GM10847 (cell line): ENCODE results near the gene FKBP5.

ENCODE experiments used
- POLR2A ChIP-seq: IDR thresholded peaks from 2 replicates; pipeline ENCODE4 v1.6.1; 2011; ENCODE audit not compliant: insufficient read length; ENCODE audit errors: extremely low read depth

The FKBP5 gene

DNA sequence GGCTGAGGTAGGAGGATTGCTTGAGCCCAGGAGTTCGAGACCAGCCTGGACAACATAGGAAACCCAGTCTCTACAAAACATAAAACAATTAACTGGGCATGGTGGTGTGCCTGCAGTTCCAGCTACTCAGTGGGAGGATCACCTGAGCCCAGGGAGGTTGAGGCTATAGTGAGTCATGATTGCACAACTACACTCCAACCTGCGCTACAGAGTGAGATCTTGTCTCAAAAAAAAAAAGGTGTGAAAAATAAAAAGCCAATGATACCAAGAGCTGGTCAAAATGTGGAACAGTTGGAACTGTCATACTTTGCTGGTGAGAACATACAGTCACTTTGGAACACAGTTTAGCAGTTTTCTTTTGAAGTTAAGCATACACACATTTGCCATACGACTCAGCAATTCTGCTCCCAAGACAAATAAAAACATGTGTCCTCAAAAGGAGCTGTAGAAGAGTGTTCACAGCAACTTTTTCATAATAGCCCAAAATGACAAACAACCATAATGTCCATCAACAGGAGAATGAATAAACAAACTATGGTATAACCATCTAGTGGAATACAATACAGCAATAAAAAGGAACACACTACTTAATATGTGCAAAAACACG is 21.6 kb upstream of the FKBP5 start:
- no peak for TF ChIP-seq POLR2A

DNA sequence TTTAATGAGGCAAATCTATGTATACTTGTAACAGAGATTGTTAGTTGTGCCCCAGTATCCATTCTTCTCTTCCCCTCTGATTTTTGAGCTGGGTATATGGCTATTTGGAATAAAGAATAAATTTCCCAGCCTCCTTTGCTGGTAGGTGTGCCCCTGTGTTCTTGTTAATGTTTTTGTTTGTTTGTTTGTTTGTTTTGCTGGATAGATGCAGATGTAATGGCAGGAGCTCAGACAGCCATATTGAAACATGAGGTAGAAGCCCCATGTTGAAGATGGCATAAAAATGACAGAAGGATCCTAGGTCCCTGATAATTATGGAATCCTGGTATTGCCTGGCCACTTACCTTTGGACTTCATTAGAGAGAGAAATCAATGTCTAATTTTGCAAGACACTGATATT is 19.9 kb upstream of the FKBP5 start:
- no peak for TF ChIP-seq POLR2A

DNA sequence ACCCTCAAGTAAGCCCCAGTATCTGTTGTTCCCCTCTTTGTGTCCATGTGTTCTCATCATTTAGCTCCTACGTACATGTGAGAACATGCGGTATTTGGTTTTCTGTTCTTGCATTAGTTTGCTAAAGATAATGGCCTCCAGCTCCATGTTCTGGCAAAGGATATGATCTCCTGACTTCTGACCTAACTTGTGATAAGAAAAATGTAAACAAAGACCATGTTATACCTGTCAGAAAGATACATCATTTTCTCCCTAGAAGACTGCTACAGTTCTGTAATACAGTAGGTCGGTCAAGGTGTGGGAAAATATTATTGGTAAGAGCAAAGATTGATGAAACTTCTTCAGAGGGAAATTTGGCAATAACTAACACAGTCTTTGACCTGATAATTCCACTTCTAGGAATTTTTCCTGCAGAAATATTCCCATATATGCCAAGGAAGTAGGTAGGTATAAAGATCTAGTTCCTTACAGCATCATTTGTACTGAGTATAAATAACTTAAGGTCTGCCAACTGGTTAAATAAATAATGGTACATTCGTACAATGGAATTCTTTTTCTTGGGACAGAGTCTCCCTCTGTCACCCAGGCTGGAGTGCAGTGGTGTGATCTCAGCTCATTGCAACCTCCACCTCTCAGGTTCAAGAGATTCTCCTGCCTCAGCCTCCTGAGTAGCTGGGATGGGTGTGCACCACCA is 19.1 kb upstream of the FKBP5 start:
- TF ChIP-seq POLR2A = no peak

DNA sequence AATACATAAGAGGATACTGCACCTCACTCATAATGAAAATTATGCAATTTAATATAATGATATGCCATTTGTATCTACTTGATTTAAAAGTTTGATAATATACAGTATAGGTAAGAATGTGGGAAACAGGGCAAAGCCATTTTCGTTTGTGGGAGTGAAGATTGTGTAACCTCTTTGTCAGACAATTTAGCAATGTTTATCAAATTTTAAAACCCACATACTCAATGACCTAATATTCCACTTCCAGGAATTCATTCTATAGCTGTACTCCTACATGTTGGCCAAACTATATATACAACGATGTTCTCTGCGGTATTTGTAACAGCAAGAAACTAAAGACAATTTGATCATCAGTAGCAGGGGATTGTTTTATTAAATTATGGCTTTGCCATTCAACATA is 17.8 kb upstream of the FKBP5 start:
- TF ChIP-seq POLR2A = no peak

DNA sequence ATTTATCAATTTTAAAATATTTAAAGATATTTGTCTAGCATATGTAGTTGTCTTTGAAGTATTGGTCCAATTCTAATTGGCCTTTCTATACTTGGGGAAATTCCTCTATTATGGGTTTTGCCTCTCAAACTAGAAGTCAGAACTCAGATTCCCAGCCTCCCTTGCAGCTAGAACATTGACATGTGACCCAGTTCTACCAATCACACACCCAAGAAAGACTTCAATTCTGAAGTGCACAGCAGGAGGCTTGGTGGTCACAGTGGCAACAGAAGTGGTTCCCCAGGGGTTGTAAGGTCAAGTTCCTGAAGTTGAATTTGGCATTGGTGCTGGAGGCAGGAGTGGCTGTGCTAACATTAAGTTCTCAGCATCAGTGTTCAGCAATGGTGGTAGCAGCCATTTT is 14.8 kb upstream of the FKBP5 start:
- no peak for TF ChIP-seq POLR2A

DNA sequence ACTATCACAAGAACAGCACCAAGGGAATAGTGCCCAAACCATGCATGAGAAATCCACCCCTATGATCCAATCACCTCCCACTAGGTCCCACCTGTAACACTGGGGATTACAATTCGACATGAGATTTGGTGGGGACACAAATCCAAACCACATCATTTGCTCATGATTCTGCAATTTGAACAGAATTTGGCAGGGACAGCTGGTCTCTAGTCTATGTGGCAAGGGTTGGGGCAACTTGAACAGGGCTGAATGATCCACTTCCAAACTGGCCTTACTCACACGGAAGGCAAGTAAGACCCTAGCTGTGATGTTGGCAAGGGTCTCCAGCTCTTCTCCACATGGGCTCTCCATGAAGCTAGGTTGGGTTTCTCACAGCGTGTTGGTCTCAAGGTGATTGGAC is 10.1 kb upstream of the FKBP5 start:
- no peak for TF ChIP-seq POLR2A

DNA sequence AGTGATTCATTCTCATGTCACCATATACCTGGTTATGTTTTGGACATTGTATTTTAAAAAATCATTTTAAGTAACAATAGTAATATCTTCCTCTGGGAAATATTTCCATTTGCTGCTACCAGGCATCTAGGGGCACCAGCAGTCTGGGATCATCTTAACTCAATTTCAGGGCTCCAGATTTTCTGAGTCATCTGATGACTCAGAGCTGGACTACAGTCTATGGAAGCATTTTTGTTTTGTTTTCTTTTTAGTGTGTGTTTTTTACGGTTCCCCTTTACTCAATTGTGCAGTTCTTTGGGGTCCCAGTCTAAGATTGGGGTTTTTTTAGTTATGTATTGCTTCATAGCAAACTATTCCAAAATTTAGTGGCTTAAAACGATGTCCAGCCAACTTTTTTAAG is 5.7 kb upstream of the FKBP5 start:
- no peak for TF ChIP-seq POLR2A

DNA sequence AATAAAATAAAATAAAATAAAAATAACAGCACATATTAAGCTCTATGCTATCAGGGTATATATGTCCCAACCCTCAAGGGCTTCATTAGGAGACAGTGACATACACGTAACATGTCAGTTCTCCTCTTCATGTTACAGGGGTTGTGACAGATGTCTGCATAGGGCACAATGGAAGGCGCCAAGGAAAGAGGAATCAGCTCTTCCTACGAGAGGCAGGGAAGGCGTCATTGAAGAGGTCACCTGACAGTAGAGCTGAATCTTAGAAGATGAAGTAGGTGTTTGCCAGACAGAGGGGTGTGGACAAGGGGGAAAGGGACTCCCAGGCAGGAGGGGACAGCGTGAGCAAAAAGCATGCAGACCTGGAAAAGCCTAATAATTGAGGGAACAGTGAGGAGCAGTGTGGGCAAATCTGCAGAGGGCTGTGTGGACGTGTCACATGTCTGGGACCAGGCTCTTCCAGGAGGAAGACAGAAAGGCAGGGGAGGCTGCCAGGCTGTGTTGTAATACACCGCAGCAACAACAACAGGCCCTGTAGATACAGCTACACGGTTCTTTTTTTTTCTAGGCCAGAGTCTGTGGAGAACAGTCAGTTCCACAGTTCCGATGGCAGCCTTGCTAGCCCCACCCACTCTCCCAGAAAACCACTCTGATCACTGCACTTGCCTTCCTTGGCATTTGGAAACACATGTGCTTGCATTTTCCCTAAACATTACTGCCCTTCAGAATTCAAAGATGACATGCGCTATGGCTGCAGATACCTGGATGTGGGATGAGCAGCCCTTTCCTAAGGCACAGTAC is 2.5 kb upstream of the FKBP5 start:
- TF ChIP-seq POLR2A = no peak

DNA sequence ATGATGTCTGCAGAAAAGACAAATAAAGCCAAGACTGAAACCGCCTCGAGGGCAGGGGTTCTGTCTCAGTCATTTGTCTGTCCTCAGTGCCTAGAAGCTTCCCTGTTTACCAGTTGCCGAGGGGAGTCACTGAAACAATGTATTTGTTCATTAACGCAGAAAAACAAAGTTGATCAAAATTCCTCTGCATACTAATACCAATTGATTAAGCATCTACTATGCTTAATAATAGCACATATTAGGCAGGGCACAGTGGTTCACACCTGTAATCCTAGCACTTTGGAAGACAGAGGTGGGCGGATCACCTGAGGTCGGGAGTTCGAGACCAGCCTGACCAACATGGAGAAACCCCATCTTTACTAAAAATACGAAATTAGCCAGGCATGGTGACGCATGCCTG is 1.8 kb upstream of the FKBP5 start:
- TF ChIP-seq POLR2A = no peak

DNA sequence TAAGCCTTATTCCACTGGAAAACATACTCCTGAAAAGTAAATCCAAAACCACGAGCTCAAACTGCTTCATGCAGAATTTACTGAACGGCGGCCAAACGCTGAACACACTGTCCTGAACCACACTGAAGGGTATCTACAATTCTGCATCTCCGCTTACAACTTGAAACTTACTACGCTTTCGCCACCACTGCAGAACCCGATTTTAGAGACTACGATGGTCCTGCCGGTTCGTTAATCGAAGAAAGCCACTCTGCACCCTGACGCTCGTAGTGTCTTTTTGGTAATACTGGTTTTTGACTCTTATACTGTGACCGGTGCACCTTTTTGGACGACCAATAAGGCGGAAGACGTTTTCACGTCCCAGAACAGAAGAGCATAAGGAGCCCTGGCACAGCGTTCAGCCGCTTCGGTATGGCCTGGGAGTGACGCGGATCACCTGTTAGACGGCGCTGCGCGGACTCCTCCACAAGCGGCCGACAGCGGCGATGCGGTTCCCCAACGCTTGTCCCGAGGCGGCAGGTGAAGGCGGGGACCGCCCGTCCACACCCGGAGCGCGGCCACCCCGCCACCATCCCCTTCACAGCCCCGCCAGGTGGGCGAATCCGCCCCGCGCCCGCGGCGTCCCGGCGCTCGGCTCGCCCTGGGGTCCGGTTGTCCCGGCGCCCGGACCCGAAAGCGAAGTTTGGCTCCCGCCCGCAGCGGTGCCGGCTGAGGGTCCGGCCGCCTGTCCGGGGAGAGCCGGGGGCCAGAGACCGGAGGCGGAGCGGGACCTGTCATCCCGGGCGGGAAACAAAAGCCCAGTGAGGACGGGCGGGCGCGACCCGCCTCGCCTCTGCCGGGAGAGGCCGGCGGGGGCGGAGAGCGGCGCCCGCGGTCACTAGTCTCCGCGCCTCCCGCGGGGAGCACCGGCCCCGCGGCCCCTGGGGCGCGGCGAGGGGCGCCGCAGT is 784 bp downstream of the FKBP5 start:
- no peak for TF ChIP-seq POLR2A

DNA sequence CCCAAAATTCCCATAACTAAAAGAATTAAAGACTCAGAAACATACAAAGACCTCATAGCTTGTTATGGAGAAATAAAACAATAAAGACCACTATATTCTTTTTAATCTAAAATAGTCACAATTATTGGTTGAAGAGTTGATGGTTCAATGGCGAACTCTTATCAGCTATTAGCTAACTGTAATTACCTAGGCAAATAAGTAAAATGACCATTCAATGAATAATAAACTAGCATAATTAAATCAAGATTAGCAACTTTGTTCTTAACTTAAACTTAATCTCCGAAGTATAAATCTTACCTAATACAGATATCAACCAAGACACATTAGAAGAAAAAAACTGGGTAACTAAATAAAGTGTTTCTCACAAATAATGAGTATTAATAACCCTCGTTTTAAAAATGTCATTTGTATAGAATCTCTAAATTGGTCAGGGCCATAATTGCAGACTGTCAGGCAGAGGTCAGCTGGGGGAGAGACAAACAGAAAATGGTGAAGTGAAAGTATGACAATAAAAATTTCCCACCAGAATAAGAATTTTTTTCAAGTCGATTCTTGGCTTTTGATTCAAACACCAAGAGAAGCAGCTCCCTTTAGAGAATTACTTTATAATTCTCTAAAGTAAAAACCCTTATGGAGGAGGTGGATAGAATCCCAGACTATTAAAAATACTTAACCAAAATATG is 1.7 kb downstream of the FKBP5 start:
- no peak for TF ChIP-seq POLR2A

DNA sequence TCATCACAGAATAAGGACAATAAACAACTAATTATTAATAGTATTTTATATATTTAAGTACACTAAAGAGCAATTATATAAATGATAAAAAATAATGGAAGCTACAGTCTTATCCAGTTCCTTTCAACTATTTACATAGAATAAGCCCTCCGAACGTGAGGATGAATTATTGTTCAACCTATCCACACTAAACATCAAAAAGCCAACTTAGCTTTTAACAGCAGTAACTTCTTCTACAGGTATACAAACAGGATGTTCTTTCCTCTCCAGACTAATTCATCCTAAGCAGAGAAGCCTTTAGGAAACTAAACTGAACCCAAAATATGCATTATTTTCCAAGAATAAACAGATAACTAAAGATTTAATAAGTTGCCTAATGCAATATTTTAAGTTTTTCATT is 2.3 kb downstream of the FKBP5 start:
- no peak for TF ChIP-seq POLR2A

DNA sequence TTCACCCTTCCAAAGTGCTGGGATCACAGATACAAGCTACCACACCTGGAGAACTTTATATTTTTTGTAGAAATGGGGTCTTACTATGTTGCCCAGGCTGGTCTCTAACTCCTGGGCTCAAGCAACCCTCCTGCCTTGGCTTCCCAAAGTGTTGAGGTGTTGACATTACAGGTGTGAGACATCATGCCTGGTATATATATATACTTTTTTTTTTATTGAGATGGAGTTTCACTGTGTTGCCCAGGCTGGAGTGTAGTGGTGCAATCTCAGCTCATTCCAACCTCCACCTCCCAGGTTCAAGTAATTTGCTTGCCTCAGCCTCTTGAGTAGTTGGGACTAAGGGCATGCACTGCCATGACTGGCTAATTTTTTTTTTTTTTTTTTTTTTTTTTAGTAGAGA is 5.4 kb downstream of the FKBP5 start:
- TF ChIP-seq POLR2A = no peak

DNA sequence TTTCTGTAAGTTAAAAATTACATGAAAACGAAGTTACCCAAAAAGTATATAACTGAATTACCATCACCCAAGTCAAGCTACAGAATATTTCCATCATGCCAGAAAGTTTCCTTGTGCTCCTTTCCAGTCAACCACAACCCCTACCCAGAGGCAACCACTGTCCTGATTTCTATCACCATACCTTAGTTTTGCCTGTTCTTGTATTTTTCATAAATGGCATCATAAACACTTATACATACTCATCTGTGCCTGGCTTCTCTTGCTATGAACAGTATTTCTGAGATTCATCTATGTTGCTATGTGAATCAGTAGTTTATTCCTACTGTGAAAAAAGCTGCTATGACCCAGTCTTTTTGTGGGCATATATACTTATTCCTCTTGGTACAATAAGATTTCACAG is 7.4 kb downstream of the FKBP5 start:
- no peak for TF ChIP-seq POLR2A

DNA sequence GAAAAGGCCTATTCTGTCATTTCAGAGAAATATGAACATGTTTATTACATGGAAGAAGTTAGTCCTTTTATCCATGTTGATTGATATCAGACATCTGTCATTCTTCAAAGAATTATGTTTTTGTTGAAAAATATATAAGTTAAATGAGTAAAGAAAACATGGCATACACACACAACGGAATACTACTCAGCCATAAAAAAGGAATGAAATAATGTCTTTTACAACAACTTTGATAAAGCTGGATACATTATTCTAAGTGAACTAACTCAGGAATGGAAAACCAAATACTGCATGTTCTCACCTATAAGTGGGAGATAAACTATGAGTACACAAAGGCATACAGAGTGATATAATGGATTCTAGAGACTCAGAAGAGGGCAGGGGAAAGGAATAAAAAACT is 9.3 kb downstream of the FKBP5 start:
- no peak for TF ChIP-seq POLR2A
